ENCODE results near the gene RAD23B.

- TF ChIP-seq CTCF (IDR thresholded peaks at IDR 0.05) = no peak
- no peak for TF ChIP-seq POLR2A (IDR thresholded peaks at IDR 0.05)
These were observed 9.9 kb downstream of the RAD23B start for GRCh38 chr9:107292821-107293542.

All from esophagus squamous epithelium (tissue), 4 donors.